WTC11 (cell line): ENCODE results near the gene CACNG4. TPM values are rescaled to one million over a fixed set of nuclear protein-coding genes. Genes with fewer than 3 reads are reported as not detected.

Experiments
- ATAC-seq: fragments of 200-7000 bp; cut with Tn5 transposase; 2 replicates; pipeline ENCODE4 v1.10.0; 2021; ENCODE audit warnings: mild to moderate bottlenecking, moderate library complexity
- CTCF ChIA-PET: fragments of 300-600 bp; sonication (Branson Sonifier 250); formaldehyde crosslinking; loops from one replicate; lab custom pipeline; 2021; ENCODE audit warnings: antibody characterized with exemption; lab: Charles Lee
- POLR2A ChIA-PET: fragments of 350-600 bp; sonication (Branson Sonifier 250); formaldehyde crosslinking; loops from one replicate; lab custom pipeline; 2021; ENCODE audit warnings: antibody characterized with exemption; lab: Charles Lee
- DNase-seq: peaks from one replicate; pipeline ENCODE4 v3.0.0; 2021; ENCODE audit warnings: low spot score
- H3K27ac Mint-ChIP-seq: 2 replicates; pipeline ENCODE4 v1.8.0; 2021; ENCODE audit warnings: mixed read lengths
- H3K27me3 Mint-ChIP-seq: 2 replicates; pipeline ENCODE4 v1.8.0; 2021; ENCODE audit warnings: low read depth, mild to moderate bottlenecking, moderate library complexity, mixed read lengths
- H3K36me3 Mint-ChIP-seq: 2 replicates; pipeline ENCODE4 v1.8.0; 2021; ENCODE audit warnings: mixed read lengths
- H3K4me1 Mint-ChIP-seq: 2 replicates; pipeline ENCODE4 v1.8.0; 2022; ENCODE audit warnings: mixed read lengths
- H3K4me3 Mint-ChIP-seq: 2 replicates; pipeline ENCODE4 v1.8.0; 2021; ENCODE audit warnings: mild to moderate bottlenecking, moderate library complexity, mixed read lengths
- H3K9me3 Mint-ChIP-seq: 2 replicates; pipeline ENCODE4 v1.8.0; 2021; ENCODE audit warnings: mixed read lengths
- ATF1 ChIP-seq: sonication (generic); formaldehyde crosslinking; IDR thresholded peaks from 2 replicates; pipeline ENCODE4 v1.8.1; 2023; ENCODE audit warnings: mild to moderate bottlenecking, moderate library complexity, missing genetic modification reagents
- EMX1 ChIP-seq: fragments of 250-450 bp; sonication (Bioruptor Pico); IDR thresholded peaks from 2 replicates; pipeline ENCODE4 v1.8.0; 2021; ENCODE audit warnings: mild to moderate bottlenecking
- MXD4 ChIP-seq: fragments of 250-450 bp; sonication (Bioruptor Pico); IDR thresholded peaks from 2 replicates; pipeline ENCODE4 v1.8.0; 2021; ENCODE audit warnings: mild to moderate bottlenecking, moderate library complexity, borderline replicate concordance
- NFYB ChIP-seq: sonication (generic); formaldehyde crosslinking; conservative IDR thresholded peaks from 2 replicates; pipeline ENCODE4 v1.8.0; 2022; ENCODE audit warnings: low read depth, missing genetic modification reagents
- SOX15 ChIP-seq: fragments of 250-450 bp; sonication (Bioruptor Pico); IDR thresholded peaks from 2 replicates; pipeline ENCODE4 v1.9.0; 2021; ENCODE audit warnings: mild to moderate bottlenecking
- TEAD4 ChIP-seq: sonication (generic); formaldehyde crosslinking; IDR thresholded peaks from 2 replicates; pipeline ENCODE4 v1.8.0; 2022; ENCODE audit warnings: mild to moderate bottlenecking, missing genetic modification reagents
- ZBTB21 ChIP-seq: sonication (generic); formaldehyde crosslinking; IDR thresholded peaks from 2 replicates; pipeline ENCODE4 v1.8.1; 2023; ENCODE audit warnings: mild to moderate bottlenecking, missing genetic modification reagents, borderline replicate concordance
- ZNF138 ChIP-seq: sonication (generic); formaldehyde crosslinking; conservative IDR thresholded peaks from 2 replicates; pipeline ENCODE4 v1.8.1; 2022; ENCODE audit warnings: mild to moderate bottlenecking, moderate library complexity, missing genetic modification reagents
- ZNF232 ChIP-seq: sonication (generic); formaldehyde crosslinking; IDR thresholded peaks from 2 replicates; pipeline ENCODE4 v1.8.0; 2022; ENCODE audit warnings: mild to moderate bottlenecking, missing genetic modification reagents
- ZNF317 ChIP-seq: sonication (generic); formaldehyde crosslinking; IDR thresholded peaks from 2 replicates; pipeline ENCODE4 v1.8.1; 2023; ENCODE audit warnings: low read depth, mild to moderate bottlenecking, moderate library complexity, missing genetic modification reagents, borderline replicate concordance
- total RNA-seq: library from RNA; stranded (reverse); gene quantifications from 3 replicates; pipeline ENCODE4 v1.2.3, GENCODE V29; 2021
- TF ChIP-seq, protein P1 (sequence below): sonication (generic); formaldehyde crosslinking; IDR thresholded peaks from 2 replicates; pipeline ENCODE4 v1.8.0; 2022; ENCODE audit warnings: mild to moderate bottlenecking, missing genetic modification reagents
- TF ChIP-seq, protein P2 (sequence below): fragments of 250-450 bp; sonication (Bioruptor Pico); IDR thresholded peaks from 2 replicates; pipeline ENCODE4 v1.9.0; 2021; ENCODE audit warnings: mild to moderate bottlenecking
- TF ChIP-seq, protein P3 (sequence below): fragments of 250-450 bp; sonication (Bioruptor Pico); IDR thresholded peaks from 2 replicates; pipeline ENCODE4 v2.1.2; 2022; ENCODE audit warnings: mild to moderate bottlenecking, moderate library complexity
- TF ChIP-seq, protein P4 (sequence below): sonication (generic); formaldehyde crosslinking; IDR thresholded peaks from 2 replicates; pipeline ENCODE4 v1.8.0; 2023; ENCODE audit warnings: missing genetic modification reagents, mild to moderate bottlenecking, borderline replicate concordance
- TF ChIP-seq, protein P5 (sequence below): sonication (generic); formaldehyde crosslinking; IDR thresholded peaks from 2 replicates; pipeline ENCODE4 v1.8.1; 2023; ENCODE audit warnings: mild to moderate bottlenecking, missing genetic modification reagents
- TF ChIP-seq, protein P6 (sequence below): sonication (generic); formaldehyde crosslinking; IDR thresholded peaks from 2 replicates; pipeline ENCODE4 v1.8.1; 2022; ENCODE audit warnings: mild to moderate bottlenecking, missing genetic modification reagents, moderate library complexity, borderline replicate concordance
- TF ChIP-seq, protein P7 (sequence below): sonication (generic); formaldehyde crosslinking; IDR thresholded peaks from 2 replicates; pipeline ENCODE4 v1.8.1; 2023; ENCODE audit warnings: mild to moderate bottlenecking, missing genetic modification reagents, moderate library complexity

The CACNG4 gene
- total RNA-seq, 1 experiment from 2014 or later: 3.4 TPM

DNA sequence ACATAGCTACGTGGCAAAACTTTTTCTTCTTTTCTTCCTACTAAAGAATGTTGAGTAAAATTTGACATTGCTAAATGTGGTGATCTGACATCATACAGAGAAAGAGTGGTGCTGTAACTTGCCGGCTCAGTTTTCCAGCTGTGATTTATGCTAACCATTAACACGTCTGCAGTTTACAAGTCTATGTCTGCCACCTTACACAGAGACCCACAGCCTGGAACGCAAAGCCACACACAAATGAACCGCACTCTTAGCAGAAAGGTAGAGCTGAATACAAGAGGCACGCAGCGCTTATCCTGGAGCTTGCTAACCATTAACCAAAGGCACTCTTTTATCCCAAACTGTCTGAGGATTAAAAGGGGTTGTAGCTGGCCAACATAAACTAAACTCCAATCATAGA lies 111.8 kb downstream of the CACNG4 start:
- CTCF ChIA-PET: interaction anchor here (0.6 to 1.1 kb wide), 4 partner anchors 13 to 145 kb away, joined by 3 read pairs; no protein-coding TSS in a partner anchor
- Mint-ChIP-seq H3K36me3 (peaks cover 3% of the 10 kb centered on the region; the same call in 1 of the 2 replicates), H3K27ac (no peak overlapping the region), H3K4me1 (no peaks in the 10 kb centered on the region), H3K9me3 (no peaks in the 10 kb centered on the region), H3K27me3 (no peaks in the 10 kb centered on the region), H3K4me3 (no peak overlapping the region)
- POLR2A ChIA-PET: no interaction called here
- ATAC-seq: no peak
- TF ChIP-seq NFYB (CRISPR knock-in tag) (no peak), ZNF232 (no peak), ATF1 (CRISPR knock-in tag) (no peak), ZNF317 (CRISPR knock-in tag) (no peak), TEAD4 (no peak), MXD4 (CRISPR knock-in tag) (no peak), ZNF138 (CRISPR knock-in tag) (no peak), ZBTB21 (CRISPR knock-in tag) (no peak), EMX1 (no peak), SOX15 (CRISPR knock-in tag) (no peak)
- TF ChIP-seq, protein P1, sequence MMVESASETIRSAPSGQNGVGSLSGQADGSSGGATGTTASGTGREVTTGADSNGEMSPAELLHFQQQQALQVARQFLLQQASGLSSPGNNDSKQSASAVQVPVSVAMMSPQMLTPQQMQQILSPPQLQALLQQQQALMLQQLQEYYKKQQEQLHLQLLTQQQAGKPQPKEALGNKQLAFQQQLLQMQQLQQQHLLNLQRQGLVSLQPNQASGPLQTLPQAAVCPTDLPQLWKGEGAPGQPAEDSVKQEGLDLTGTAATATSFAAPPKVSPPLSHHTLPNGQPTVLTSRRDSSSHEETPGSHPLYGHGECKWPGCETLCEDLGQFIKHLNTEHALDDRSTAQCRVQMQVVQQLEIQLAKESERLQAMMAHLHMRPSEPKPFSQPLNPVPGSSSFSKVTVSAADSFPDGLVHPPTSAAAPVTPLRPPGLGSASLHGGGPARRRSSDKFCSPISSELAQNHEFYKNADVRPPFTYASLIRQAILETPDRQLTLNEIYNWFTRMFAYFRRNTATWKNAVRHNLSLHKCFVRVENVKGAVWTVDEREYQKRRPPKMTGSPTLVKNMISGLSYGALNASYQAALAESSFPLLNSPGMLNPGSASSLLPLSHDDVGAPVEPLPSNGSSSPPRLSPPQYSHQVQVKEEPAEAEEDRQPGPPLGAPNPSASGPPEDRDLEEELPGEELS (CRISPR knock-in tag): no peak
- TF ChIP-seq, protein P2, sequence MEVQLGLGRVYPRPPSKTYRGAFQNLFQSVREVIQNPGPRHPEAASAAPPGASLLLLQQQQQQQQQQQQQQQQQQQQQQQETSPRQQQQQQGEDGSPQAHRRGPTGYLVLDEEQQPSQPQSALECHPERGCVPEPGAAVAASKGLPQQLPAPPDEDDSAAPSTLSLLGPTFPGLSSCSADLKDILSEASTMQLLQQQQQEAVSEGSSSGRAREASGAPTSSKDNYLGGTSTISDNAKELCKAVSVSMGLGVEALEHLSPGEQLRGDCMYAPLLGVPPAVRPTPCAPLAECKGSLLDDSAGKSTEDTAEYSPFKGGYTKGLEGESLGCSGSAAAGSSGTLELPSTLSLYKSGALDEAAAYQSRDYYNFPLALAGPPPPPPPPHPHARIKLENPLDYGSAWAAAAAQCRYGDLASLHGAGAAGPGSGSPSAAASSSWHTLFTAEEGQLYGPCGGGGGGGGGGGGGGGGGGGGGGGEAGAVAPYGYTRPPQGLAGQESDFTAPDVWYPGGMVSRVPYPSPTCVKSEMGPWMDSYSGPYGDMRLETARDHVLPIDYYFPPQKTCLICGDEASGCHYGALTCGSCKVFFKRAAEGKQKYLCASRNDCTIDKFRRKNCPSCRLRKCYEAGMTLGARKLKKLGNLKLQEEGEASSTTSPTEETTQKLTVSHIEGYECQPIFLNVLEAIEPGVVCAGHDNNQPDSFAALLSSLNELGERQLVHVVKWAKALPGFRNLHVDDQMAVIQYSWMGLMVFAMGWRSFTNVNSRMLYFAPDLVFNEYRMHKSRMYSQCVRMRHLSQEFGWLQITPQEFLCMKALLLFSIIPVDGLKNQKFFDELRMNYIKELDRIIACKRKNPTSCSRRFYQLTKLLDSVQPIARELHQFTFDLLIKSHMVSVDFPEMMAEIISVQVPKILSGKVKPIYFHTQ (CRISPR knock-in tag): no peak
- TF ChIP-seq, protein P3, sequence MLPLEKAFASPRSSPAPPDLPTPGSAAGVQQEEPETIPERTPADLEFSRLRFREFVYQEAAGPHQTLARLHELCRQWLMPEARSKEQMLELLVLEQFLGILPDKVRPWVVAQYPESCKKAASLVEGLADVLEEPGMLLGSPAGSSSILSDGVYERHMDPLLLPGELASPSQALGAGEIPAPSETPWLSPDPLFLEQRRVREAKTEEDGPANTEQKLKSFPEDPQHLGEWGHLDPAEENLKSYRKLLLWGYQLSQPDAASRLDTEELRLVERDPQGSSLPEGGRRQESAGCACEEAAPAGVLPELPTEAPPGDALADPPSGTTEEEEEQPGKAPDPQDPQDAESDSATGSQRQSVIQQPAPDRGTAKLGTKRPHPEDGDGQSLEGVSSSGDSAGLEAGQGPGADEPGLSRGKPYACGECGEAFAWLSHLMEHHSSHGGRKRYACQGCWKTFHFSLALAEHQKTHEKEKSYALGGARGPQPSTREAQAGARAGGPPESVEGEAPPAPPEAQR: no peak
- TF ChIP-seq, protein P4, sequence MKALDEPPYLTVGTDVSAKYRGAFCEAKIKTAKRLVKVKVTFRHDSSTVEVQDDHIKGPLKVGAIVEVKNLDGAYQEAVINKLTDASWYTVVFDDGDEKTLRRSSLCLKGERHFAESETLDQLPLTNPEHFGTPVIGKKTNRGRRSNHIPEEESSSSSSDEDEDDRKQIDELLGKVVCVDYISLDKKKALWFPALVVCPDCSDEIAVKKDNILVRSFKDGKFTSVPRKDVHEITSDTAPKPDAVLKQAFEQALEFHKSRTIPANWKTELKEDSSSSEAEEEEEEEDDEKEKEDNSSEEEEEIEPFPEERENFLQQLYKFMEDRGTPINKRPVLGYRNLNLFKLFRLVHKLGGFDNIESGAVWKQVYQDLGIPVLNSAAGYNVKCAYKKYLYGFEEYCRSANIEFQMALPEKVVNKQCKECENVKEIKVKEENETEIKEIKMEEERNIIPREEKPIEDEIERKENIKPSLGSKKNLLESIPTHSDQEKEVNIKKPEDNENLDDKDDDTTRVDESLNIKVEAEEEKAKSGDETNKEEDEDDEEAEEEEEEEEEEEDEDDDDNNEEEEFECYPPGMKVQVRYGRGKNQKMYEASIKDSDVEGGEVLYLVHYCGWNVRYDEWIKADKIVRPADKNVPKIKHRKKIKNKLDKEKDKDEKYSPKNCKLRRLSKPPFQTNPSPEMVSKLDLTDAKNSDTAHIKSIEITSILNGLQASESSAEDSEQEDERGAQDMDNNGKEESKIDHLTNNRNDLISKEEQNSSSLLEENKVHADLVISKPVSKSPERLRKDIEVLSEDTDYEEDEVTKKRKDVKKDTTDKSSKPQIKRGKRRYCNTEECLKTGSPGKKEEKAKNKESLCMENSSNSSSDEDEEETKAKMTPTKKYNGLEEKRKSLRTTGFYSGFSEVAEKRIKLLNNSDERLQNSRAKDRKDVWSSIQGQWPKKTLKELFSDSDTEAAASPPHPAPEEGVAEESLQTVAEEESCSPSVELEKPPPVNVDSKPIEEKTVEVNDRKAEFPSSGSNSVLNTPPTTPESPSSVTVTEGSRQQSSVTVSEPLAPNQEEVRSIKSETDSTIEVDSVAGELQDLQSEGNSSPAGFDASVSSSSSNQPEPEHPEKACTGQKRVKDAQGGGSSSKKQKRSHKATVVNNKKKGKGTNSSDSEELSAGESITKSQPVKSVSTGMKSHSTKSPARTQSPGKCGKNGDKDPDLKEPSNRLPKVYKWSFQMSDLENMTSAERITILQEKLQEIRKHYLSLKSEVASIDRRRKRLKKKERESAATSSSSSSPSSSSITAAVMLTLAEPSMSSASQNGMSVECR (CRISPR knock-in tag): no peak
- TF ChIP-seq, protein P5, sequence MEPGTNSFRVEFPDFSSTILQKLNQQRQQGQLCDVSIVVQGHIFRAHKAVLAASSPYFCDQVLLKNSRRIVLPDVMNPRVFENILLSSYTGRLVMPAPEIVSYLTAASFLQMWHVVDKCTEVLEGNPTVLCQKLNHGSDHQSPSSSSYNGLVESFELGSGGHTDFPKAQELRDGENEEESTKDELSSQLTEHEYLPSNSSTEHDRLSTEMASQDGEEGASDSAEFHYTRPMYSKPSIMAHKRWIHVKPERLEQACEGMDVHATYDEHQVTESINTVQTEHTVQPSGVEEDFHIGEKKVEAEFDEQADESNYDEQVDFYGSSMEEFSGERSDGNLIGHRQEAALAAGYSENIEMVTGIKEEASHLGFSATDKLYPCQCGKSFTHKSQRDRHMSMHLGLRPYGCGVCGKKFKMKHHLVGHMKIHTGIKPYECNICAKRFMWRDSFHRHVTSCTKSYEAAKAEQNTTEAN (CRISPR knock-in tag): no peak
- TF ChIP-seq, protein P6, sequence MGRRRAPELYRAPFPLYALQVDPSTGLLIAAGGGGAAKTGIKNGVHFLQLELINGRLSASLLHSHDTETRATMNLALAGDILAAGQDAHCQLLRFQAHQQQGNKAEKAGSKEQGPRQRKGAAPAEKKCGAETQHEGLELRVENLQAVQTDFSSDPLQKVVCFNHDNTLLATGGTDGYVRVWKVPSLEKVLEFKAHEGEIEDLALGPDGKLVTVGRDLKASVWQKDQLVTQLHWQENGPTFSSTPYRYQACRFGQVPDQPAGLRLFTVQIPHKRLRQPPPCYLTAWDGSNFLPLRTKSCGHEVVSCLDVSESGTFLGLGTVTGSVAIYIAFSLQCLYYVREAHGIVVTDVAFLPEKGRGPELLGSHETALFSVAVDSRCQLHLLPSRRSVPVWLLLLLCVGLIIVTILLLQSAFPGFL: no peak
- TF ChIP-seq, protein P7, sequence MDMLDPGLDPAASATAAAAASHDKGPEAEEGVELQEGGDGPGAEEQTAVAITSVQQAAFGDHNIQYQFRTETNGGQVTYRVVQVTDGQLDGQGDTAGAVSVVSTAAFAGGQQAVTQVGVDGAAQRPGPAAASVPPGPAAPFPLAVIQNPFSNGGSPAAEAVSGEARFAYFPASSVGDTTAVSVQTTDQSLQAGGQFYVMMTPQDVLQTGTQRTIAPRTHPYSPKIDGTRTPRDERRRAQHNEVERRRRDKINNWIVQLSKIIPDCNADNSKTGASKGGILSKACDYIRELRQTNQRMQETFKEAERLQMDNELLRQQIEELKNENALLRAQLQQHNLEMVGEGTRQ (CRISPR knock-in tag): no peak
- DNase-seq: no peak
